OCI-LY1 (cell line): Measurements from ENCODE around the gene LCN15.

Experiments
- H2AFZ ChIP-seq: fragments of 200-600 bp; sonication (generic), shearing (Covaris generic); 2 replicates; pipeline ENCODE4 v1.6.0; 2014; ENCODE audit warnings: antibody characterized with exemption, mild to moderate bottlenecking, low read length
- H3F3A ChIP-seq: fragments of 200-600 bp; sonication (generic), shearing (Covaris generic); 2 replicates; pipeline ENCODE4 v1.6.0; 2014; ENCODE audit warnings: mild to moderate bottlenecking, antibody characterized with exemption, low read length, moderate library complexity; ENCODE audit not compliant: insufficient read depth
- H3K27ac ChIP-seq: fragments of 200-600 bp; sonication (generic); 2 replicates; pipeline ENCODE4 v1.5.1; 2014; ENCODE audit warnings: low read length, mixed run types, mild to moderate bottlenecking, low read depth; ENCODE audit not compliant: poor library complexity, severe bottlenecking
- H3K27me3 ChIP-seq: fragments of 200-600 bp; sonication (generic); 2 replicates; pipeline ENCODE4 v1.6.0; 2014; ENCODE audit warnings: antibody characterized with exemption, mild to moderate bottlenecking, low read length, moderate library complexity; ENCODE audit not compliant: insufficient read depth
- H3K36me3 ChIP-seq: fragments of 200-600 bp; sonication (generic); 2 replicates; pipeline ENCODE4 v1.6.1; 2014; ENCODE audit warnings: mild to moderate bottlenecking, antibody characterized with exemption, low read length, moderate library complexity, mixed read lengths; ENCODE audit not compliant: insufficient read depth
- H3K4me1 ChIP-seq: fragments of 200-600 bp; sonication (generic); 2 replicates; pipeline ENCODE4 v1.5.1; 2014; ENCODE audit warnings: mild to moderate bottlenecking, low read length, moderate library complexity; ENCODE audit not compliant: insufficient read depth, severe bottlenecking
- H3K4me2 ChIP-seq: fragments of 200-600 bp; sonication (generic), shearing (Covaris generic); 2 replicates; pipeline ENCODE4 v1.6.1; 2014; ENCODE audit warnings: low read length
- H3K4me3 ChIP-seq: fragments of 200-600 bp; sonication (generic); 2 replicates; pipeline ENCODE4 v1.5.1; 2014; ENCODE audit warnings: low read length, low read depth, mild to moderate bottlenecking, mixed read lengths; ENCODE audit not compliant: poor library complexity, severe bottlenecking
- H3K79me2 ChIP-seq: fragments of 200-600 bp; shearing (Covaris generic); 2 replicates; pipeline ENCODE4 v1.6.1; 2016; ENCODE audit warnings: mixed run types, low read length, mixed read lengths; ENCODE audit not compliant: insufficient read depth
- H3K9ac ChIP-seq: fragments of 200-600 bp; sonication (generic), shearing (Covaris generic); 2 replicates; pipeline ENCODE4 v1.6.1; 2014; ENCODE audit warnings: mild to moderate bottlenecking, low read length, mixed read lengths
- H3K9me2 ChIP-seq: fragments of 200-600 bp; sonication (generic), shearing (Covaris generic); 2 replicates; pipeline ENCODE4 v1.6.1; 2014; ENCODE audit warnings: low read depth, mild to moderate bottlenecking, low read length, mixed read lengths
- H3K9me3 ChIP-seq: fragments of 200-600 bp; shearing (Covaris generic); 2 replicates; pipeline ENCODE4 v1.6.1; 2014; ENCODE audit warnings: low read length, mixed read lengths
- H4K20me1 ChIP-seq: fragments of 200-600 bp; sonication (generic), shearing (Covaris generic); 2 replicates; pipeline ENCODE4 v1.6.0; 2016; ENCODE audit warnings: mild to moderate bottlenecking, low read length; ENCODE audit not compliant: insufficient read depth
- EZH2 ChIP-seq: fragments of 200-600 bp; sonication (generic), shearing (Covaris generic); IDR thresholded peaks from 2 replicates; pipeline ENCODE4 v1.8.0; 2017; ENCODE audit warnings: borderline replicate concordance, mixed run types, mild to moderate bottlenecking, antibody characterized with exemption, low read length, moderate library complexity, mixed read lengths
- TF ChIP-seq, protein P1 (sequence below): fragments of 200-600 bp; sonication (generic), shearing (Covaris generic); IDR thresholded peaks from 2 replicates; pipeline ENCODE4 v1.5.1; 2017; ENCODE audit warnings: mild to moderate bottlenecking, antibody characterized with exemption, low read length, moderate library complexity, mixed read lengths

LCN15 gene

GRCh38 chr9:136734837-136735496, 29.4 kb downstream of the LCN15 start:
- Histone ChIP-seq H3K27me3 (no peaks in the 10 kb centered on the region; the same call in 1 of the 2 replicates), H3K36me3 (no peaks in the 10 kb centered on the region), H3K27ac (no peak overlapping the region), H3K4me1 (no peaks in the 10 kb centered on the region), H3K9me2 (no peaks in the 10 kb centered on the region), H3F3A (no peaks in the 10 kb centered on the region), H3K79me2 (no peaks in the 10 kb centered on the region), H3K9ac (no peak overlapping the region), H3K4me3 (no peak overlapping the region), H4K20me1 (no peaks in the 10 kb centered on the region), H2AFZ (no peak overlapping the region), H3K9me3 (no peaks in the 10 kb centered on the region), H3K4me2 (no peak overlapping the region)
- TF ChIP-seq, protein P1, sequence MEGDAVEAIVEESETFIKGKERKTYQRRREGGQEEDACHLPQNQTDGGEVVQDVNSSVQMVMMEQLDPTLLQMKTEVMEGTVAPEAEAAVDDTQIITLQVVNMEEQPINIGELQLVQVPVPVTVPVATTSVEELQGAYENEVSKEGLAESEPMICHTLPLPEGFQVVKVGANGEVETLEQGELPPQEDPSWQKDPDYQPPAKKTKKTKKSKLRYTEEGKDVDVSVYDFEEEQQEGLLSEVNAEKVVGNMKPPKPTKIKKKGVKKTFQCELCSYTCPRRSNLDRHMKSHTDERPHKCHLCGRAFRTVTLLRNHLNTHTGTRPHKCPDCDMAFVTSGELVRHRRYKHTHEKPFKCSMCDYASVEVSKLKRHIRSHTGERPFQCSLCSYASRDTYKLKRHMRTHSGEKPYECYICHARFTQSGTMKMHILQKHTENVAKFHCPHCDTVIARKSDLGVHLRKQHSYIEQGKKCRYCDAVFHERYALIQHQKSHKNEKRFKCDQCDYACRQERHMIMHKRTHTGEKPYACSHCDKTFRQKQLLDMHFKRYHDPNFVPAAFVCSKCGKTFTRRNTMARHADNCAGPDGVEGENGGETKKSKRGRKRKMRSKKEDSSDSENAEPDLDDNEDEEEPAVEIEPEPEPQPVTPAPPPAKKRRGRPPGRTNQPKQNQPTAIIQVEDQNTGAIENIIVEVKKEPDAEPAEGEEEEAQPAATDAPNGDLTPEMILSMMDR: no peak
- no peak for TF ChIP-seq EZH2

GRCh38 chr9:136733611-136734010, 30.7 kb downstream of the LCN15 start:
- no peak overlapping the region for H3K4me2 ChIP-seq
- no peaks in the 10 kb centered on the region for H4K20me1 ChIP-seq
- H3K9me2 ChIP-seq: no peaks in the 10 kb centered on the region
- no peaks in the 10 kb centered on the region for H3K79me2 ChIP-seq
- H2AFZ ChIP-seq: no peak overlapping the region
- H3K9me3 ChIP-seq: no peaks in the 10 kb centered on the region
- H3K4me3 ChIP-seq: no peak overlapping the region
- TF ChIP-seq EZH2: no peak
- TF ChIP-seq, protein P1: no peak
- no peaks in the 10 kb centered on the region for H3K36me3 ChIP-seq
- no peaks in the 10 kb centered on the region; the same call in 1 of the 2 replicates for H3K27me3 ChIP-seq
- no peak overlapping the region for H3K9ac ChIP-seq
- H3K4me1 ChIP-seq: peaks cover 5% of the 10 kb centered on the region
- no peaks in the 10 kb centered on the region for H3F3A ChIP-seq
- H3K27ac ChIP-seq: no peak overlapping the region

DNA sequence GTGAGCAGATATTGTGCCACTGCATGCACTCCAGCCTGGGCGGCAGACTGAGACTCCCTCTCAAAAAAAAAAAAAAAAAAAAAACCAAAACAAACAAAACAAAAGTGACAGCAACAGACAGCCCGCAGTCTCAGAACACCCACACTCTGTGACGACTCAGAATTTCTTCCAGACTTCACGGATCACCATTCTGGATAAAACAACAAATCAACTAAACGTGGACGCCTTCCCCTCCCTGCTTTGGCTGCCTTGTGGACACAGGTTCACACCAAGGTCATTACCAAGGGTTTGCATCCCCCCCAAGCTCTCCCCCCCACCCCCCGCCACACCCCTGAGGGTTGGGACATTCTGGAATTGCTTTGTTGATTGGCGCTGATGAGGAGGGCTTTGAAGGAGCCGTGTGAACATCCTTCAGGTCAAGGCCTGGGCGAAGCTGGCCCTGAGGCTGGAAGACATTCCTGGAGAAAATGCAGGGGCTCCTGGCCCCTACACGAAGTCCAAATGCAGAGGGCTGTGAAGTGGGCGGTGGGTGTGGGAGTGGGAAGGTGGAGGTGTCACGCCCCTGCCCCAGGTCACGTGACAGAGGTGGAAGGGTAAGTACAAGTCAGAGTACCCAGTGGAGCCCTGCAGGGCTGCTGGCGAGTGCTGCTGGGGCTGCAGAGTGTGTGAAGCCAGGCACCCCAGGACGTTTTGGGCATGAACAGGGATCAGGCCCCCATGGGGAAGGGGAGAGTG, 31.7 kb downstream of the LCN15 start:
- no peaks in the 10 kb centered on the region for H3K9me2 ChIP-seq
- peaks cover 10% of the 10 kb centered on the region for H3K4me1 ChIP-seq
- no peaks in the 10 kb centered on the region for H4K20me1 ChIP-seq
- no peaks in the 10 kb centered on the region; the same call in 1 of the 2 replicates for H3K27me3 ChIP-seq
- no peaks in the 10 kb centered on the region for H3K79me2 ChIP-seq
- H3K9ac ChIP-seq: no peak overlapping the region
- H3K4me3 ChIP-seq: no peak overlapping the region
- H3K9me3 ChIP-seq: no peaks in the 10 kb centered on the region
- no peak overlapping the region for H2AFZ ChIP-seq
- no peaks in the 10 kb centered on the region for H3K36me3 ChIP-seq
- no peak overlapping the region for H3K27ac ChIP-seq
- no peak overlapping the region for H3K4me2 ChIP-seq
- TF ChIP-seq, protein P1: no peak
- TF ChIP-seq EZH2: no peak
- no peaks in the 10 kb centered on the region for H3F3A ChIP-seq
